Type B pancreatic cell (in vitro differentiated cells): ENCODE data around the gene DUSP15. TPM values are rescaled to one million over a fixed set of nuclear protein-coding genes. Genes with fewer than 3 reads are reported as not detected.
A peak's percentile ranks its signal among the peaks of the same experiment; 100 is the strongest.

Experiments used
- DNase-seq: peaks from one replicate; pipeline ENCODE4 v3.0.0; 2021; ENCODE audit warnings: mixed read lengths; ENCODE audit not compliant: unreplicated experiment; ENCODE audit errors: extremely low spot score
- H3K27ac Mint-ChIP-seq: 2 replicates; pipeline ENCODE4 v1.8.0; 2021; ENCODE audit warnings: mild to moderate bottlenecking, mixed read lengths
- H3K27me3 Mint-ChIP-seq: 2 replicates; pipeline ENCODE4 v1.8.0; 2021; ENCODE audit warnings: mixed read lengths
- H3K36me3 Mint-ChIP-seq: 2 replicates; pipeline ENCODE4 v1.8.0; 2021; ENCODE audit warnings: mixed read lengths
- H3K4me1 Mint-ChIP-seq: one replicate; pipeline ENCODE4 v1.8.0; 2021; ENCODE audit warnings: mixed read lengths; ENCODE audit not compliant: unreplicated experiment
- H3K4me3 Mint-ChIP-seq: 2 replicates; pipeline ENCODE4 v1.8.0; 2021; ENCODE audit warnings: mild to moderate bottlenecking, mixed read lengths
- H3K9me3 Mint-ChIP-seq: 2 replicates; pipeline ENCODE4 v1.8.0; 2021; ENCODE audit warnings: mixed read lengths
- CTCF ChIP-seq: fragments of 200-600 bp; sonication (generic); conservative IDR thresholded peaks from 2 replicates; pipeline ENCODE4 v1.5.0; 2021; ENCODE audit warnings: antibody characterized with exemption, mild to moderate bottlenecking
- total RNA-seq: library from RNA; stranded (reverse); gene quantifications from 2 replicates; pipeline ENCODE4 v1.2.1, GENCODE V29; 2021; ENCODE audit warnings: low replicate concordance

The DUSP15 gene
- total RNA-seq, 1 donor from 2014 or later, result 9.1 TPM

GRCh38 chr20:31849306-31849930, 20.9 kb downstream of the DUSP15 start:
- peaks cover 43% of the 10 kb centered on the region for H3K27me3 Mint-ChIP-seq
- H3K36me3 Mint-ChIP-seq, result no peaks in the 10 kb centered on the region
- TF ChIP-seq CTCF, result no peak
- H3K27ac Mint-ChIP-seq, result no peak overlapping the region
- H3K4me1 Mint-ChIP-seq, result no peaks in the 10 kb centered on the region
- H3K9me3 Mint-ChIP-seq, result no peaks in the 10 kb centered on the region
- H3K4me3 Mint-ChIP-seq, result no peak overlapping the region
- DNase-seq, result no peak

GRCh38 chr20:31848088-31848999, 22.0 kb downstream of the DUSP15 start:
- Mint-ChIP-seq H3K9me3 (no peaks in the 10 kb centered on the region), H3K27ac (no peak overlapping the region), H3K4me3 (no peak overlapping the region), H3K36me3 (no peaks in the 10 kb centered on the region), H3K4me1 (peaks cover 7% of the 10 kb centered on the region), H3K27me3 (peaks cover 44% of the 10 kb centered on the region)
- DNase-seq, result no peak
- TF ChIP-seq CTCF, result no peak

GRCh38 chr20:31846793-31847138, 23.6 kb downstream of the DUSP15 start:
- H3K27me3 Mint-ChIP-seq, result peaks cover 44% of the 10 kb centered on the region
- peaks cover 16% of the 10 kb centered on the region for H3K4me1 Mint-ChIP-seq
- TF ChIP-seq CTCF, result peak; percentile 6
- no peaks in the 10 kb centered on the region for H3K36me3 Mint-ChIP-seq
- H3K4me3 Mint-ChIP-seq, result no peak overlapping the region
- no peak for DNase-seq
- H3K27ac Mint-ChIP-seq, result no peak overlapping the region
- H3K9me3 Mint-ChIP-seq, result no peaks in the 10 kb centered on the region

- no peaks in the 10 kb centered on the region for H3K36me3 Mint-ChIP-seq
- TF ChIP-seq CTCF, result no peak
- peak; percentile 77 for DNase-seq
- peaks cover 31% of the 10 kb centered on the region for H3K27me3 Mint-ChIP-seq
- H3K4me3 Mint-ChIP-seq, result no peak within 1 kb of the TSS
- no peaks in the 10 kb centered on the region for H3K9me3 Mint-ChIP-seq
- peaks cover 16% of the 10 kb centered on the region for H3K4me1 Mint-ChIP-seq
- H3K27ac Mint-ChIP-seq, result no peak within 1 kb of the TSS
These were observed 24.9 kb downstream of the DUSP15 start, which contains the start of gene FOXS1 for GRCh38 chr20:31845300-31845863. FOXS1 (minus strand) TSS chr20:31845604; CDS start chr20:31845542, 62 bp downstream.

GRCh38 chr20:31844737-31845299, 25.5 kb downstream of the DUSP15 start:
- no peak for DNase-seq
- TF ChIP-seq CTCF, result no peak
- Mint-ChIP-seq H3K4me1 (peaks cover 16% of the 10 kb centered on the region), H3K27ac (no peak overlapping the region), H3K9me3 (no peaks in the 10 kb centered on the region), H3K36me3 (no peaks in the 10 kb centered on the region), H3K4me3 (no peak overlapping the region), H3K27me3 (peaks cover 26% of the 10 kb centered on the region)
